ENCODE measurements around the gene ASB1.

- TF ChIP-seq ELF1 (IDR thresholded peaks at IDR 0.05): no peak
- TF ChIP-seq GATA2 (CRISPR knock-in tag; IDR thresholded peaks at IDR 0.05): no peak
- no peak for TF ChIP-seq CTCF (IDR thresholded peaks at IDR 0.05)
Measured at GRCh38 chr2:238497610-238498005, 70.9 kb downstream of the ASB1 start.

All from SK-N-SH (cell line).